ENCODE data around the gene TTC24.
A peak's percentile ranks its signal among the peaks of the same experiment; 100 is the strongest.
"Not testable (repeated sequence)": the region's sequence is repeated elsewhere in the genome, so short reads cannot be mapped to it uniquely, and the experiment has no call there.

TTC24 gene

GRCh38 chr1:156579472-156579871 is at the start of gene TTC24:
TTC24 (plus strand) TSS chr1:156579723; CDS start chr1:156581365, 1,642 bp downstream.
- DNase-seq: no peak

- DNase-seq: no peak
These were observed 49.5 kb upstream of the TTC24 start for GRCh38 chr1:156530006-156530405.

- no peak for DNase-seq
These were observed 47.1 kb upstream of the TTC24 start for GRCh38 chr1:156532374-156532773.

- DNase-seq: no peak
These were observed 45.8 kb upstream of the TTC24 start for GRCh38 chr1:156533568-156534220.

GRCh38 chr1:156534424-156535060 is 45.0 kb upstream of the TTC24 start:
- DNase-seq: no peak

GRCh38 chr1:156537027-156537426 is 42.5 kb upstream of the TTC24 start:
- no peak for DNase-seq

- peak; percentile 56 for DNase-seq
These were observed 40.6 kb upstream of the TTC24 start for GRCh38 chr1:156538711-156539440.

GRCh38 chr1:156539818-156540355 is 39.6 kb upstream of the TTC24 start:
- DNase-seq: peak; percentile 42

- no peak for DNase-seq
These were observed 38.6 kb upstream of the TTC24 start for GRCh38 chr1:156540955-156541354.

- peak; percentile 8 for DNase-seq
These were observed 36.5 kb upstream of the TTC24 start for GRCh38 chr1:156543066-156543465.

GRCh38 chr1:156544592-156545102 is 34.9 kb upstream of the TTC24 start:
- peak; percentile 10 for DNase-seq

GRCh38 chr1:156546267-156546666 is 33.3 kb upstream of the TTC24 start:
- peak; percentile 28 for DNase-seq

- peak; percentile 12 for DNase-seq
These were observed 32.1 kb upstream of the TTC24 start for GRCh38 chr1:156547434-156547833.

GRCh38 chr1:156547982-156548381 is 31.5 kb upstream of the TTC24 start:
- DNase-seq: no peak

GRCh38 chr1:156549390-156549789 is 30.1 kb upstream of the TTC24 start:
- no peak for DNase-seq

GRCh38 chr1:156549831-156550230 is 29.7 kb upstream of the TTC24 start:
- DNase-seq: no peak

- no peak for DNase-seq
These were observed 29.2 kb upstream of the TTC24 start for GRCh38 chr1:156550346-156550745.

GRCh38 chr1:156551066-156551643 is 28.4 kb upstream of the TTC24 start:
- no peak for DNase-seq

GRCh38 chr1:156551869-156552268 is 27.7 kb upstream of the TTC24 start:
- no peak for DNase-seq

- DNase-seq: no peak
These were observed 27.0 kb upstream of the TTC24 start for GRCh38 chr1:156552518-156552917.

- not testable (repeated sequence) for DNase-seq
These were observed 26.6 kb upstream of the TTC24 start for GRCh38 chr1:156552937-156553336.

- DNase-seq: no peak
These were observed 25.6 kb upstream of the TTC24 start for GRCh38 chr1:156553860-156554485.

GRCh38 chr1:156554971-156555370 is 24.6 kb upstream of the TTC24 start:
- DNase-seq: no peak
